ENCODE data around the gene ARAP3.
A peak's percentile ranks its signal among the peaks of the same experiment; 100 is the strongest.
"Not testable (repeated sequence)": the region's sequence is repeated elsewhere in the genome, so short reads cannot be mapped to it uniquely, and the experiment has no call there.

Gene ARAP3

DNA sequence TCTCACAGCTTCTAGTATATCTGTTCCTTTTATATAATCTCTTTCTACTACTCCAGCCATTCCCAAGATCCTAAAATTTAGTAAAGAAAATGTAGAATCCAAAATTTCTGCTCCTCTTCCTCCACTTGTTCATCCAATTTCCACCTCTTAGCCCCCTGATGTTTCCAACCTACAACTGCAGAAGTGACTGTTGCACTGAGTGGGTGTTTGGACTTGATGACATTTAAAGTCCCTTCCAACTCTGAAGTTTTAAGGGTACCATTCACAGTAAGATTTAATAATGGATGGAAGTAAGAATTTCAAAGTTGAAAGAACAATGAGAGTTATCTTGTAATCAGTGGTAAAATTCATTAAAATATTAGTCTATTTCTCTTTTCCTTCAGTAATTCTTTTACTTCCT lies 68.7 kb downstream of the ARAP3 start:
- no peak for DNase-seq (ENCODE audit: low spot score)

DNA sequence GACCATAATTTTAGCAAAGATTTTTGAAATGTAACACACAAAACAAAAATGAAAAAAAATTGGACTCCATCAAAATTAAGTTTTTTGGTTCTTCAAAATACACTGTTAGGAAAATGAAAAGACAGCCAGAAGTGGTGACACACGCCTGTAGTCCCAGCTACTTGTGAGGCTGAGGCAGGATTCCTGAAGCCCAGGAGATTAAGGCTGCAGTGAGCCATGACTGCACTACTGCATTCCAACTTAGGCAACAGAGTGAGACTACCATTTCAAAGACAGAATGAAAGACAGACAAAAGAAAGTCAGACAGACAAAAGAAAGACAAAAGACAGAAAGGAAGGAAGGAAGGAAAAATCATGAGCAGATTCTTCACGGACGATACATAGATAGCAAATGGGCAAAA lies 70.7 kb downstream of the ARAP3 start:
- no peak for DNase-seq (ENCODE audit: low spot score)

DNA sequence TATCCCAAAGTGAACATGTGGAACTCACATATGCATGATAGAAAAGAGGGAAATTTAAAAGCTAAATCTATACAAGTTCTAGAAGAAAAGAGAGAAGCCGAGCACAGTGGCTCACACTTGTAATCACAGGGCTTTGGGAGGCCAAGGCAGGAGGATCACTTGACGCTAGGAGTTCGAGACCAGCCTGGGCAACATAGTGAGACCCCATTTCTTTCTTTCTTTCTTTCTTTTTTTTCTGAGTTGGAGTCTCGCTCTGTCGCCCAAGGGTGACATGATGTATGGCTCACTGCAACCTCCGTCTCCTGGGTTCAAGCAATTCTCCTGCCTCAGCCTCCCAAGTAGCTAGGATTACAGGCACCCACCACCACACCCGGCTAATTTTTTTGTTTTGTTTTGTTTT lies 72.1 kb downstream of the ARAP3 start:
- DNase-seq (ENCODE audit: low spot score), result not testable (repeated sequence)

DNA sequence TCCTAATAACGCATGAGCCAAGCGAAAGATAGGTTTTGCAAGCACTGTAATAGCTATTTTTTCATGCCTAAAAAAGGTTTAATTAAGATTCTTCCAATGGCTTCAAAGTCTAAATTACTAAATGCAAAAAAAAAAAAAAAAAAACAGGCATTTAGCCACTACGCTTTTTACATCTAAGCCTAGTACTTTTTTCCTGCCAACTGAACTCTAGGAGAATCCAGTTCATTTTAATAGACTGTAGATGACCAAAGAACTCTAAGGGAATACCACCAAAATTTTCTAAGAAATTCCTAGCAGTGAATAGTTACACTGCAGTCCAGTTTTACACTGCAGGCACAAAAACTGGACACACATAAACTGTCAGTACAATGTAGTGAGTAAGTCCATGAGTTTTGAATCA lies 73.0 kb downstream of the ARAP3 start:
- no peak for DNase-seq (ENCODE audit: low spot score)

DNA sequence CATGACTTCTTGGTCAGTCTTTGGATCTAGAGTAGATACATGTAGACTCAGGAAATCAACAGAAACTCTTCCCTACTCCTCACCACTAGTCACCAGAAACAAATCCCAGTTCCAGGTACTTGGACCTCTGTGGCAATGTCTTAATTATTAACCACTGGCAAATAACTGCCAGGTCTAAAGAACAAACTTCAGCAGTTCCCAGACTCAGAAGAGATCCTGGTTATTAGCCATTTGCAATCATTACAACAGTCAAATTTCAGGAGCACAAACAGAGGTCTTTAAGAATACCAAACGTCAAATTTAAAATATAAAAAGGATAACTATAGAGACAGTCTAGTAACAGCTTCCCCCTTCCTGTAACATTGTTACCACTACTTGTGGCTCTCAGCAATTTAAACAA lies 73.5 kb downstream of the ARAP3 start:
- DNase-seq (ENCODE audit: low spot score), result no peak

DNA sequence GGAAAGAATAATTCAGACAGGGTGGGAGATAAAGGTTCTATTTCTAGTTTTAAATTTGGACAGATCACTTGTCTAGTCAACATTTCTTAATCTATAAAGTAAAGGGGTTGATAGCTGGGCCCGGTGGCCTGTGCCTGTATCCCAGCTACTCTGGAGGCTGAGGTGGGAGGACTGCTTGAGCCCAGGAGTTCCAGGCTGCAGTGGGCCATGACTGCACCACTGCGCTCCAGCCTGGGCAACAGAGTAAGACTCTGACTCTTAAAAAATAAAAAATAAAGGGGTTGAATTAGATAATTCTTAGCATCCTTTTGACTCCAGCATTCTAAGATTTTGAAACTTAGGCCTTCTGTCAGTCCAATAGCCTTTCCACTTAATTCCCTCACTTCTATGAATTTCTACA lies 74.0 kb downstream of the ARAP3 start:
- DNase-seq (ENCODE audit: low spot score), result no peak

DNA sequence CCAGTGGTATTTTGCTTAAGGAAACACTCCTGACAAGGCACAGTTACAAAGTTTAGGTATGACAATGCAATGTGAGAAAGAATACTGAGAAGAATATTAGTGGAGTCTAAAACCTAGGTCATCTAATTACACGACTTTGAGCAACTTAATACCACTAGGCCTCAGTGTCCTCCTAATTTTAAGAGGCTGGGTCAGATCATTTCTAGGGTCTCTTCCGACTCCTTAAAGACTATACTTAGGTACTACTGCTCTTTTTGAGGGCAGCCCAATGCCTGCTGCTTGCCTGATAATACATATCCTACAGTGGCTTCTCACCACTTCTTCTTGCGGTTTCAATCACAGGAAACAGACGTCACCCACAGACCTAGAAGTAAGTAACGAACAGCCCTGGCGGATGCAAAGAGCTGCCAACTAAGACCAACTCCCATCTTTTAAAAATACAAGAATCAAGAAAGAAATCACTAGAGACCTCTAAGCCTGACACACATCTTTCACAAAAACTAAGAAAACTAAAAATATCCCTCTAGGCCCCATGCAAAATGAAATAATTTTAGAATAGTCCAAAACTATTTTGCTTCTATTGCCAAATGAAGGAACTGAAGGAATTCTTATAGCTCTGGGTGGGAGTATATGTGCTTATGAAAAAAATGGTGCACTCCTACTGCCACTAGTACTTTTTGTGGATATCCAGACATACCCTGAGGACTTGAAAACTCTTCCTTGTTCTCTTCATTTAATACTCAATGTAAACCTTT lies 76.3 kb downstream of the ARAP3 start:
- peak; percentile 73 for DNase-seq (ENCODE audit: low spot score)

DNA sequence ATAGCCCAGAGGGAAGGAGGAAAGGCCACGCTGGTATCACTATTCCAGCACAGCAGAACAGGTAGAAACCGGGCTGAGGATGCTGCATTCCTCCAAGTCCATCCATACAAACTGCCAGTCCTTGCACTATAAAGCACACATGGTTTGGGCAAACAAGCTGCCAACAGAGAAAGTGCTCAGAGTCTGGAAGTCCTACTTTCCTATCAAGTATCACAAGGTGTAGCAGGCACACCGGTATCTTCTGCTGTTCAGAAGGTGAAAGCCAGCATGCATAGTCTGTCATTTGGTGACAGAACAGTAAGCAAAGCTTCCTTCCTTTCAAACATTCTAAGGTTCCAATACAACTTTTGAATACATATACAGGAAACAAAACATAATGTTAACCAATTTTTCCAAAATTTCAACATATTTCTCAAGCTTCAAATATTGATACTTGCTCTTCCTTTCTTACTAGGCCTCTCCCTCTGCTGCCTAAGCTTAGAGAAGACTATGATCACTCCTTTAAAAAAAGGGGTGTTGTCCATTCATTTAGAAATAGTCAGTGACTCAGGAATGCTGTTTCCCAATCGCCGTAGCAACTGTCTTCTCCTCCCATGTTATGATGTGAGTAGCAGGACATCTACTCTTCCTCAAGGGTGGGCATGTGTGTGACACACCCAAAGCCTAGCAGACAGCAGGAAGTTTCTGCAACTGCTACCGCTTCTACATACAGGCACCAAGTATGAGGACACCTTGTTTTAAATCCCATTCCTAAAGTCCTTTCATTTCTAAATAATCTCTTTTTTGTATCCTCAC lies 77.9 kb downstream of the ARAP3 start:
- no peak for DNase-seq (ENCODE audit: low spot score)
